ENCODE measurements around the gene JDP2. TPM values are rescaled to one million over a fixed set of nuclear protein-coding genes. Genes with fewer than 3 reads are reported as not detected.

Gene JDP2
- total RNA-seq, 1 experiment from 2014 or later, result 22.8 TPM

GRCh38 chr14:75379246-75379929 is 48.4 kb upstream of the JDP2 start:
- no CpG with 5 or more reads among the region's 4 CpGs for WGBS (ENCODE audit: extremely low coverage, insufficient read length, low lambda C conversion rate)
- H3K4me1 Mint-ChIP-seq, result peaks cover 20 to 21% of the 10 kb centered on the region in 2 experiments
- TF ChIP-seq CTCF (conservative IDR thresholded peaks at IDR 0.05), result no peak

More at GRCh38 chr14:75379246-75379929, 48.4 kb upstream of the JDP2 start:
- no peak overlapping the region for H3K4me3 Mint-ChIP-seq
- H3K9me3 Mint-ChIP-seq, result no peaks in the 10 kb centered on the region; a peak in 2 of 5 replicates
- H3K27ac Mint-ChIP-seq, result no peak overlapping the region
- no peak overlapping the region for H3K23ac ChIP-seq (ENCODE audit: insufficient read length, low read depth, low read length)
- H2AFZ ChIP-seq (ENCODE audit: low read length), result no peak overlapping the region
- no peak overlapping the region for H2BK120ac ChIP-seq (ENCODE audit: low read depth, low read length, poor library complexity, severe bottlenecking)
- H2BK5ac ChIP-seq (ENCODE audit: insufficient read length, low read length), result no peak overlapping the region
- H4K5ac ChIP-seq (ENCODE audit: insufficient read length, low read depth, low read length), result no peak overlapping the region
- no peak overlapping the region for H2AK5ac ChIP-seq (ENCODE audit: insufficient read length, low read length)
- no peak overlapping the region for H3K4ac ChIP-seq (ENCODE audit: low read depth, low read length)
- no peaks in the 10 kb centered on the region for H3K9me3 ChIP-seq (ENCODE audit: control insufficient read depth, low read depth, low read length)
- H3K9ac ChIP-seq (ENCODE audit: extremely low read depth, insufficient read length, low read length), result no peak overlapping the region
- no peaks in the 10 kb centered on the region for H3K36me3 Mint-ChIP-seq (ENCODE audit: insufficient read depth in 1 of 3, low read depth in 3 of 3)
- H4K8ac ChIP-seq (replicated peaks; ENCODE audit: insufficient read length, low read depth, low read length), result no peak overlapping the region
- H3K27me3 Mint-ChIP-seq (ENCODE audit: low read depth), result peaks cover 5% of the 10 kb centered on the region
- H3K14ac ChIP-seq (ENCODE audit: insufficient read depth, low read length), result no peak overlapping the region
- no peak overlapping the region for H3K27ac ChIP-seq (ENCODE audit: insufficient read length, low read depth, low read length)
- no peaks in the 10 kb centered on the region for H3K23me2 ChIP-seq (ENCODE audit: insufficient read length, low read depth, low read length, poor library complexity, severe bottlenecking)
- no peak overlapping the region for H3K18ac ChIP-seq (ENCODE audit: insufficient read length, low read depth, low read length)
- H4K91ac ChIP-seq (ENCODE audit: insufficient read length, low read depth, low read length), result no peak overlapping the region
- no peak overlapping the region for H3T11ph ChIP-seq (ENCODE audit: low read length)
- H2BK20ac ChIP-seq (ENCODE audit: low read depth, low read length, poor library complexity, severe bottlenecking), result no peak overlapping the region
- no peak overlapping the region for H3K4me2 ChIP-seq (ENCODE audit: insufficient read depth, insufficient read length, low read length)
- H3K27me3 ChIP-seq (ENCODE audit: insufficient read depth, low read length), result no peaks in the 10 kb centered on the region
- no peaks in the 10 kb centered on the region; the same call in 1 of the 2 replicates for H3K4me1 ChIP-seq (ENCODE audit: insufficient read depth, low read length)
- no peak overlapping the region for H2BK15ac ChIP-seq (ENCODE audit: low read depth, low read length)
- no peaks in the 10 kb centered on the region for H3K79me1 ChIP-seq (ENCODE audit: insufficient read depth, low read depth, low read length, poor library complexity, severe bottlenecking)
- no peaks in the 10 kb centered on the region for H4K20me1 ChIP-seq (ENCODE audit: control insufficient read depth, insufficient read depth, insufficient read length)
- H3K56ac ChIP-seq (ENCODE audit: insufficient read length, low read depth, low read length), result no peak overlapping the region
- no peak overlapping the region for H2BK12ac ChIP-seq (ENCODE audit: insufficient read length, low read depth, low read length)
- DNase-seq, result no peak
- H3K79me2 ChIP-seq (ENCODE audit: insufficient read depth, low read length), result no peaks in the 10 kb centered on the region
